ENCODE data around the gene ESRRB.

DNA sequence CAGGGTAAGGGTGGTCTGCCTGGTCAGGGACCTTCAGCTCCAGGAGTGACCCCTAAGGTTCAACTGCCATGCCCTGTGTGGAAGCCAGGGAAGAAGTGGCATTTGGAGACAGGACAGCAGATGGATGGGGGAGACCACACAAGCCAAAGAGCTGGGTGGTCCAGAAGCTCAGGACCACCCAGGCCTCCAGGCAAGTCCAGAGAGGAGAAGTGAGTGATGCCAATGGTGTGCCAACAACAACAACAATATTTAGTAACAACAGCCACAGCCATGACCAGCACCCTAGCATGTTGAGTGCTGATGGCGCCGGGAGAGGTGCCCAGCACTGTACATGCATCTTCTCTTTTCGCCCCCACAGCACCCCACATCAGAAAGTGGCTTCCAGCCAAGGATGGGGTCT, 113.7 kb downstream of the ESRRB start:
- no peak for TF ChIP-seq ZNF791 (tag by site-specific recombination; IDR thresholded peaks at IDR 0.05)
- TF ChIP-seq, protein P1, sequence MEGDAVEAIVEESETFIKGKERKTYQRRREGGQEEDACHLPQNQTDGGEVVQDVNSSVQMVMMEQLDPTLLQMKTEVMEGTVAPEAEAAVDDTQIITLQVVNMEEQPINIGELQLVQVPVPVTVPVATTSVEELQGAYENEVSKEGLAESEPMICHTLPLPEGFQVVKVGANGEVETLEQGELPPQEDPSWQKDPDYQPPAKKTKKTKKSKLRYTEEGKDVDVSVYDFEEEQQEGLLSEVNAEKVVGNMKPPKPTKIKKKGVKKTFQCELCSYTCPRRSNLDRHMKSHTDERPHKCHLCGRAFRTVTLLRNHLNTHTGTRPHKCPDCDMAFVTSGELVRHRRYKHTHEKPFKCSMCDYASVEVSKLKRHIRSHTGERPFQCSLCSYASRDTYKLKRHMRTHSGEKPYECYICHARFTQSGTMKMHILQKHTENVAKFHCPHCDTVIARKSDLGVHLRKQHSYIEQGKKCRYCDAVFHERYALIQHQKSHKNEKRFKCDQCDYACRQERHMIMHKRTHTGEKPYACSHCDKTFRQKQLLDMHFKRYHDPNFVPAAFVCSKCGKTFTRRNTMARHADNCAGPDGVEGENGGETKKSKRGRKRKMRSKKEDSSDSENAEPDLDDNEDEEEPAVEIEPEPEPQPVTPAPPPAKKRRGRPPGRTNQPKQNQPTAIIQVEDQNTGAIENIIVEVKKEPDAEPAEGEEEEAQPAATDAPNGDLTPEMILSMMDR (tag by site-specific recombination; IDR thresholded peaks at IDR 0.05): no peak
- no peak for TF ChIP-seq GLIS1 (tag by site-specific recombination; IDR thresholded peaks at IDR 0.05)
- TF ChIP-seq ZNF785 (tag by site-specific recombination; IDR thresholded peaks at IDR 0.05): no peak
- TF ChIP-seq, protein P2, sequence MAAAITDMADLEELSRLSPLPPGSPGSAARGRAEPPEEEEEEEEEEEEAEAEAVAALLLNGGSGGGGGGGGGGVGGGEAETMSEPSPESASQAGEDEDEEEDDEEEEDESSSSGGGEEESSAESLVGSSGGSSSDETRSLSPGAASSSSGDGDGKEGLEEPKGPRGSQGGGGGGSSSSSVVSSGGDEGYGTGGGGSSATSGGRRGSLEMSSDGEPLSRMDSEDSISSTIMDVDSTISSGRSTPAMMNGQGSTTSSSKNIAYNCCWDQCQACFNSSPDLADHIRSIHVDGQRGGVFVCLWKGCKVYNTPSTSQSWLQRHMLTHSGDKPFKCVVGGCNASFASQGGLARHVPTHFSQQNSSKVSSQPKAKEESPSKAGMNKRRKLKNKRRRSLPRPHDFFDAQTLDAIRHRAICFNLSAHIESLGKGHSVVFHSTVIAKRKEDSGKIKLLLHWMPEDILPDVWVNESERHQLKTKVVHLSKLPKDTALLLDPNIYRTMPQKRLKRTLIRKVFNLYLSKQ (tag by site-specific recombination; IDR thresholded peaks at IDR 0.05; ENCODE audit: borderline replicate concordance): no peak
- TF ChIP-seq SP3 (tag by site-specific recombination; IDR thresholded peaks at IDR 0.05): no peak
- TF ChIP-seq, protein P3, sequence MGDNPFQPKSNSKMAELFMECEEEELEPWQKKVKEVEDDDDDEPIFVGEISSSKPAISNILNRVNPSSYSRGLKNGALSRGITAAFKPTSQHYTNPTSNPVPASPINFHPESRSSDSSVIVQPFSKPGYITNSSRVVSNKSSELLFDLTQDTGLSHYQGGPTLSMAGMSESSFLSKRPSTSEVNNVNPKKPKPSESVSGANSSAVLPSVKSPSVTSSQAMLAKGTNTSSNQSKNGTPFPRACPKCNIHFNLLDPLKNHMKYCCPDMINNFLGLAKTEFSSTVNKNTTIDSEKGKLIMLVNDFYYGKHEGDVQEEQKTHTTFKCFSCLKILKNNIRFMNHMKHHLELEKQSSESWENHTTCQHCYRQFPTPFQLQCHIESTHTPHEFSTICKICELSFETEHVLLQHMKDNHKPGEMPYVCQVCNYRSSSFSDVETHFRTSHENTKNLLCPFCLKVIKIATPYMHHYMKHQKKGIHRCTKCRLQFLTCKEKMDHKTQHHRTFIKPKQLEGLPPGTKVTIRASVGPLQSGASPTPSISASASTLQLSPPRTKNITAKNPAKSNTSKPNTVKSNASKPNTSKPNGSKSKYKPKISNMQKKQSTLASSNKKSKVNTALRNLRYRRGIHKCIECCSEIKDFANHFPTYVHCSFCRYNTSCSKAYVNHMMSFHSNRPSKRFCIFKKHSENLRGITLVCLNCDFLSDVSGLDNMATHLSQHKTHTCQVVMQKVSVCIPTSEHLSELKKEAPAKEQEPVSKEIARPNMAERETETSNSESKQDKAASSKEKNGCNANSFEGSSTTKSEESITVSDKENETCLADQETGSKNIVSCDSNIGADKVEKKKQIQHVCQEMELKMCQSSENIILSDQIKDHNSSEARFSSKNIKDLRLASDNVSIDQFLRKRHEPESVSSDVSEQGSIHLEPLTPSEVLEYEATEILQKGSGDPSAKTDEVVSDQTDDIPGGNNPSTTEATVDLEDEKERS (tag by site-specific recombination; IDR thresholded peaks at IDR 0.05): no peak
- no peak for TF ChIP-seq TCF7L2 (IDR thresholded peaks at IDR 0.05; ENCODE audit: borderline replicate concordance, low read depth, low read length)
- TF ChIP-seq ZNF600 (tag by site-specific recombination; IDR thresholded peaks at IDR 0.05): no peak
- no peak for TF ChIP-seq ZBTB8A (tag by site-specific recombination; IDR thresholded peaks at IDR 0.05)
- TF ChIP-seq, protein P4, sequence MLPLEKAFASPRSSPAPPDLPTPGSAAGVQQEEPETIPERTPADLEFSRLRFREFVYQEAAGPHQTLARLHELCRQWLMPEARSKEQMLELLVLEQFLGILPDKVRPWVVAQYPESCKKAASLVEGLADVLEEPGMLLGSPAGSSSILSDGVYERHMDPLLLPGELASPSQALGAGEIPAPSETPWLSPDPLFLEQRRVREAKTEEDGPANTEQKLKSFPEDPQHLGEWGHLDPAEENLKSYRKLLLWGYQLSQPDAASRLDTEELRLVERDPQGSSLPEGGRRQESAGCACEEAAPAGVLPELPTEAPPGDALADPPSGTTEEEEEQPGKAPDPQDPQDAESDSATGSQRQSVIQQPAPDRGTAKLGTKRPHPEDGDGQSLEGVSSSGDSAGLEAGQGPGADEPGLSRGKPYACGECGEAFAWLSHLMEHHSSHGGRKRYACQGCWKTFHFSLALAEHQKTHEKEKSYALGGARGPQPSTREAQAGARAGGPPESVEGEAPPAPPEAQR (tag by site-specific recombination; IDR thresholded peaks at IDR 0.05): no peak
- no peak for TF ChIP-seq ZNF530 (tag by site-specific recombination; IDR thresholded peaks at IDR 0.05; ENCODE audit: low read depth)
- no peak for TF ChIP-seq ZNF777 (tag by site-specific recombination; IDR thresholded peaks at IDR 0.05; ENCODE audit: borderline replicate concordance)
- no peak for TF ChIP-seq ZNF571 (tag by site-specific recombination; IDR thresholded peaks at IDR 0.05)
